DOHH2 (cell line): ENCODE results near the gene MBNL3.

Source experiments
- EZH2phosphoT487 ChIP-seq: fragments of 200-600 bp; sonication (generic); IDR thresholded peaks from 2 replicates; pipeline ENCODE4 v1.6.1; 2017; ENCODE audit warnings: borderline replicate concordance, mild to moderate bottlenecking, antibody characterized with exemption, low read length, moderate library complexity, mixed read lengths
- TF ChIP-seq, protein P1 (sequence below): fragments of 200-600 bp; sonication (generic); IDR thresholded peaks from one replicate; pipeline ENCODE4 v1.5.1; 2014; ENCODE audit warnings: antibody characterized with exemption, mild to moderate bottlenecking, low read depth, low read length; ENCODE audit not compliant: poor library complexity, severe bottlenecking

DNA sequence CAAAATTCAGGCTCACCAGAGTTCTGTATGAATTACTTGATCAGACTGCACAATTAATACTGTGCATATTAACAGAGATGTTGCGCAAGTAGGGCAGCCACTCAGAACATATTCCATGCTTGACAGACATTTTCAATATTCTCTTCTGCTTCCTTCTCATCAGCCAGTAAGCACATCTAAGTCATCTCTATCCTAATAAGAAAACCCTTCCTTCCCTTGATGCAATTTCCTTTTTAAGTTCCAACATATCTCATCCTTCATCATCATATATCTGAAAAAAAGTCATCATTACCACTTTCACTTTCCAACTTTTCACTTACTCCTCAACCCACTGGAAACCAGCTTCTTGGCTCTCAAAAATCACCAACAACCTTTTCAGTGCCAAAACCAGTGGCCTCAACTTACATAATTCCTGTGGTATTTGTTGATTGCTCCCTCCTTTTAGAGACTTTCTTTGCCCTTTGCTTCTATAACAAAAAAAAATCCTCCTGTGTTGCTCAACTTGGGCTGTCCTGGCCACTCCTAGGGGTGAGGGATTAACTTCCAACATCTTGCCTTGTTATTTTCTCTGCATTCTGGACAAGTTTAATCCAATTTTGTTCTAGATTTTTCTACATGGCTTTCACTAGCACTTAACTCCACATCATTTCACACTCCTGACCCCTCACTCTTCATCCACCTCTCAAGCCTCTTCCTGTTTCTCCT is 14.1 kb downstream of the MBNL3 start:
- TF ChIP-seq, protein P1, sequence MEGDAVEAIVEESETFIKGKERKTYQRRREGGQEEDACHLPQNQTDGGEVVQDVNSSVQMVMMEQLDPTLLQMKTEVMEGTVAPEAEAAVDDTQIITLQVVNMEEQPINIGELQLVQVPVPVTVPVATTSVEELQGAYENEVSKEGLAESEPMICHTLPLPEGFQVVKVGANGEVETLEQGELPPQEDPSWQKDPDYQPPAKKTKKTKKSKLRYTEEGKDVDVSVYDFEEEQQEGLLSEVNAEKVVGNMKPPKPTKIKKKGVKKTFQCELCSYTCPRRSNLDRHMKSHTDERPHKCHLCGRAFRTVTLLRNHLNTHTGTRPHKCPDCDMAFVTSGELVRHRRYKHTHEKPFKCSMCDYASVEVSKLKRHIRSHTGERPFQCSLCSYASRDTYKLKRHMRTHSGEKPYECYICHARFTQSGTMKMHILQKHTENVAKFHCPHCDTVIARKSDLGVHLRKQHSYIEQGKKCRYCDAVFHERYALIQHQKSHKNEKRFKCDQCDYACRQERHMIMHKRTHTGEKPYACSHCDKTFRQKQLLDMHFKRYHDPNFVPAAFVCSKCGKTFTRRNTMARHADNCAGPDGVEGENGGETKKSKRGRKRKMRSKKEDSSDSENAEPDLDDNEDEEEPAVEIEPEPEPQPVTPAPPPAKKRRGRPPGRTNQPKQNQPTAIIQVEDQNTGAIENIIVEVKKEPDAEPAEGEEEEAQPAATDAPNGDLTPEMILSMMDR = no peak
- no peak for TF ChIP-seq EZH2phosphoT487
